Immature natural killer cell (primary cell): ENCODE results near the gene DNMT1. TPM values are rescaled to one million over a fixed set of nuclear protein-coding genes. Genes with fewer than 3 reads are reported as not detected.
A peak's percentile ranks its signal among the peaks of the same experiment; 100 is the strongest.
"Not testable (repeated sequence)": the region's sequence is repeated elsewhere in the genome, so short reads cannot be mapped to it uniquely, and the experiment has no call there.

Experiments
- DNase-seq, 3 donors: peaks; one replicate each; pipeline ENCODE4 v3.0.0; 2022; ENCODE audit warnings: mixed read lengths in 1 of 3
- H3K27ac Mint-ChIP-seq, 6 donors: one replicate each; pipeline ENCODE4 v1.8.0; 2020; ENCODE audit warnings: mixed read lengths in 6 of 6, mild to moderate bottlenecking in 5 of 6, inconsistent platforms in 4 of 6, moderate library complexity in 3 of 6
- H3K27me3 Mint-ChIP-seq, 3 donors: one replicate each; pipeline ENCODE4 v1.8.0; 2020 to 2021; ENCODE audit warnings: low read depth in 3 of 3, mild to moderate bottlenecking in 3 of 3, mixed read lengths in 3 of 3, moderate library complexity in 3 of 3, inconsistent platforms in 1 of 3
- H3K36me3 Mint-ChIP-seq, 3 donors: one replicate each; pipeline ENCODE4 v1.8.0; 2020; ENCODE audit warnings: mixed read lengths in 3 of 3, inconsistent platforms in 2 of 3, mild to moderate bottlenecking in 2 of 3
- H3K4me1 Mint-ChIP-seq, 2 donors: one replicate each; pipeline ENCODE4 v1.8.0; 2020; ENCODE audit warnings: inconsistent platforms in 2 of 2, mild to moderate bottlenecking in 2 of 2, mixed read lengths in 2 of 2, moderate library complexity in 1 of 2
- H3K4me3 Mint-ChIP-seq, 5 donors: one replicate each; pipeline ENCODE4 v1.8.0; 2020; ENCODE audit warnings: mild to moderate bottlenecking in 5 of 5, mixed read lengths in 5 of 5, inconsistent platforms in 3 of 5, moderate library complexity in 3 of 5
- H3K9me3 Mint-ChIP-seq, 6 donors: one replicate each; pipeline ENCODE4 v1.8.0; 2020; ENCODE audit warnings: mild to moderate bottlenecking in 6 of 6, mixed read lengths in 6 of 6, inconsistent platforms in 4 of 6, moderate library complexity in 3 of 6
- polyA plus RNA-seq, 3 donors: library from polyadenylated mRNA; unstranded; fragments of 300-500 nt; fragmentation: Illumina TruSeq; gene quantifications; one replicate each; pipeline ENCODE4 v1.2.3, GENCODE V29; 2021

The DNMT1 gene
- polyA plus RNA-seq, 3 donors from 2014 or later, result 21.8 to 162 (median 43.3) TPM

DNA sequence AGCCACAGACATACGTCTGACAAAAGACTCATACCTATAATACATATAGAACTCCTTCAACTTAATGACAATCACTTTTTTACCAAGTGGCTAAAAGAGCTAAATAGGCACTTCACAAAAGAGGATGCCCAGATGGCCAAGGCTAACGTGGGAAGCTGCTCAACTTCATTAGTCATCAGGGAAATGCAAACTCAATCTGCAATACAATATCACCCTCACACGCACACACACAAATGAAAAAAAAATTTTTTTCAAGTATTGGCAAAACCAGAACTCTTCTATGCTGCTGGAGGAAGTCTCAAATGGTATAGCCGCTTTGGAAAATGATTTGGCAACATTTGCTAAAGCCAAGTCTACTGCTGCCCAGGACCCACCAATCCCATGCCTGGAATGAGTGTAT is 14.6 kb upstream of the DNMT1 start:
- no peak overlapping the region for H3K27ac Mint-ChIP-seq
- no peaks in the 10 kb centered on the region for H3K4me1 Mint-ChIP-seq
- H3K4me3 Mint-ChIP-seq, result no peak overlapping the region
- no peaks in the 10 kb centered on the region for H3K9me3 Mint-ChIP-seq
- peaks cover 0 to 4% (median 3%) of the 10 kb centered on the region in 3 donors for H3K27me3 Mint-ChIP-seq
- no peak for DNase-seq
- H3K36me3 Mint-ChIP-seq, result peaks cover 0 to 3% (median 3%) of the 10 kb centered on the region in 3 donors

DNA sequence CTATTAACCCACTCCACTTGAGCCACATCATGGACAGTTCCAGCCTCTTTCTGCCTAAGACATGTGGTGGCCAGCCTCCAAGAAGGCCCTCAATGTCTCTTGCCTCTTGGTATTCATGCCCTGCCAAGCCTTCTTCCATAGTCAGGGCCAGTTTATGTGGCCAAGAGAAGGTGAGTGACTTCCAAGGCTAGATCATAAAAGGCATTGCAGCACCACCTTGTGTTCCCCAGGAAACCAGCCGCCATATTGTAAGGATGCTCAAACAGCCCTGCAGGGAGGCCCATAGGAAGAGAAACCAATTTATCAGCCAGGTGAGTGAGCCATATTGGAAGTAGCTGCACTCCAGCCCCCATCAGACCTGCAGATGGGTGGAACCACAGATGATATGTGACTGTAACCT is 12.3 kb upstream of the DNMT1 start:
- DNase-seq, result no peak
- Mint-ChIP-seq H3K9me3 (no peaks in the 10 kb centered on the region), H3K36me3 (peaks cover 0 to 3% (median 3%) of the 10 kb centered on the region in 3 donors), H3K27me3 (peaks cover 0 to 4% (median 3%) of the 10 kb centered on the region in 3 donors), H3K4me3 (no peak overlapping the region), H3K4me1 (no peaks in the 10 kb centered on the region), H3K27ac (no peak overlapping the region)

DNA sequence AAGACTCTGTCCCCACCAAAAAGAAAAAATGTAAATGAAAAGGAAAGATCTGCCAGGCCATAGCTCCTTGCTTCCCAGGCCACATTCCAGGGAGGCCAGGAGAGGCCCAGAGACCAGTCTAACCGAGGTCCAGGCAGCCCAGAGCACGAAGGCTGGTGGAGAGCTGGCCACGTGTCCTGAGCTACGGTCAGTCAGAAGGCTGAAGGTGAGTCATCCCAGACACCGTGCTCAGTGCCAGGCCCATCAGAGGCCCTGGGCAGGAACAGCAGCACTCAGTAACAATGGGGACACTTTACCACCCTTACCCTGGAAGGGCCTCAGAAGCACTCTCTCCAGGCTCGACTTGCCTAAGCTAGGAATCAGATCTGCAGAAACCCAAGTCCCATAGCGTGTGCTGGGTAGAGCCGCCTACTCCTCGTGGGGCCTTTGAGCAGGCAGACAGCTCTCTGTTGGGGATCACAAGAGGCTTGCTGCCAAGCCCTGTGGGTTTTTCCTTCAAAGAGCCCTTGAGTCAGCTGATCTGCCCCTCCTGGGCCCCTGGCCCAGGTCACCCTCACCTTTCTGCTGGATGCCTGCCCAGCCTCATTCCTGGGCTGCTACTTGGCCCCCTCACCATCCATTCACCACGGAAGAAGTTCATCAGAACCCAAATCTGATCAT is 11.6 kb upstream of the DNMT1 start:
- H3K36me3 Mint-ChIP-seq, result peaks cover 0 to 3% (median 3%) of the 10 kb centered on the region in 3 donors
- no peak overlapping the region for H3K4me3 Mint-ChIP-seq
- no peaks in the 10 kb centered on the region for H3K4me1 Mint-ChIP-seq
- DNase-seq, result no peak
- H3K27me3 Mint-ChIP-seq, result peaks cover 0 to 4% (median 3%) of the 10 kb centered on the region in 3 donors
- no peaks in the 10 kb centered on the region for H3K9me3 Mint-ChIP-seq
- no peak overlapping the region for H3K27ac Mint-ChIP-seq

DNA sequence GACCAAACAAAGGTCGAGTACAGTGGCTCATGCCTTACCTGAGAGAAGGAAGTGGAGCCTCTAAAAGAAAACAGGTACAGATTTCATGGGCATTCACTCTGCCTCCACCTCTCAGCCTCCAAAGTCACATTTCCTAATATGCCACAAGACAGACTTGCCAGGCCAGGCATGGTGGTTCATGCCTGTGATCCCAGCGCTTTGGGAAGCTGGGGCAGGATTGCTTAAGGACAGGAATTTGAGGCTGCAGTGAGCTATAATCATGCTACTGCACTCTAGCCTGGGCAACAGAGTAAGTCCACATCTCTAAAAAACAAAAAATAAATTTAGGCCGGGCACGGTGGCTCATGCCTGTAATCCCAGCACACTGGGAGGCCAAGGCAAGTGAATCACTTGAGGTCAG is 10.9 kb upstream of the DNMT1 start:
- no peaks in the 10 kb centered on the region for H3K4me1 Mint-ChIP-seq

DNA sequence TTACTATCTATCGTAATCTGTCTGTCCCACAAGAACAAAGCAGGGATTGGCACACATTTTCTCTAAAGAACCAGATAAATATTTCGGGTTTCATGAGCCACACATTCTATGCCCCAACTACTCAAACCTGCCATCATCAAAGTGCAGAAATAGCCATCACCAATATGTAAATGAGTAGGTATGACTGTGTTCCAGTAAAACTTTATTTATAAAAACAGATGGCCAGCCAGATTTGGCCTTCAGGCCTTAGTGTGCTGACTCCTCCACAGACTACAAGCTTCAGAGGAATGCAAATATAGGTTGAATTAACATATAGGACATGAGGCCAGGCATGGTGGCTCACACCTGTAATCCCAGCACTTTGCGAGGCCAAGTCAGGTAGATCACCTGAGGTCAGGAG is 8.9 kb upstream of the DNMT1 start:
- no peak overlapping the region for H3K4me3 Mint-ChIP-seq
- peaks cover 6 to 9% of the 10 kb centered on the region in 2 donors for H3K4me1 Mint-ChIP-seq
- no peak for DNase-seq
- H3K9me3 Mint-ChIP-seq, result no peaks in the 10 kb centered on the region
- no peak overlapping the region for H3K27ac Mint-ChIP-seq
- H3K27me3 Mint-ChIP-seq, result peaks cover 0 to 5% (median 4%) of the 10 kb centered on the region in 3 donors
- peaks cover 0 to 3% (median 0%) of the 10 kb centered on the region in 3 donors for H3K36me3 Mint-ChIP-seq

More for the DNA sequence above, 10.9 kb upstream of the DNMT1 start:
- peaks cover 0 to 4% (median 3%) of the 10 kb centered on the region in 3 donors for H3K27me3 Mint-ChIP-seq
- H3K4me3 Mint-ChIP-seq, result no peak overlapping the region
- H3K27ac Mint-ChIP-seq, result no peak overlapping the region
- DNase-seq, result no peak
- H3K36me3 Mint-ChIP-seq, result peaks cover 0 to 3% (median 0%) of the 10 kb centered on the region in 3 donors
- no peaks in the 10 kb centered on the region for H3K9me3 Mint-ChIP-seq

DNA sequence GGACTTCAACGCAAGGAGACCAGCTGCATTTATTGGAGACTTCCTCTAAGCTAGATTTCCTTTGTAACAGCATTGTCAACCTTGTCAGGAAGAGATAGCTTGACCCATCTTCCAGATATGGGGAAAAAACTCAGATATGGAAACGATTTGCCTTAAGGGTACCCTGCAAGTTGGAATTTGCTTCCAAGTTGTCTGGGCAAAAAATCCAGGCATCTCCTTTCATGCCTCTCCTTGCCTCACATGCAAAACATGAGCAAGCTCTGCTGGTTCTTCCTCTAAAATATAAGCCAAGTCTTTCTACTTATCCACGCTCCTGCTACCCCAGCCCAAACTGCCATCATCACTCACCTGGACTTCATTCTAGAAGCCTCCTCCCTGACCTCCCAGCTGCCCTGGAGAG is 6.4 kb upstream of the DNMT1 start:
- H3K4me1 Mint-ChIP-seq, result peaks cover 13 to 19% of the 10 kb centered on the region in 2 donors
- no peaks in the 10 kb centered on the region for H3K9me3 Mint-ChIP-seq
- no peak overlapping the region for H3K27ac Mint-ChIP-seq

DNA sequence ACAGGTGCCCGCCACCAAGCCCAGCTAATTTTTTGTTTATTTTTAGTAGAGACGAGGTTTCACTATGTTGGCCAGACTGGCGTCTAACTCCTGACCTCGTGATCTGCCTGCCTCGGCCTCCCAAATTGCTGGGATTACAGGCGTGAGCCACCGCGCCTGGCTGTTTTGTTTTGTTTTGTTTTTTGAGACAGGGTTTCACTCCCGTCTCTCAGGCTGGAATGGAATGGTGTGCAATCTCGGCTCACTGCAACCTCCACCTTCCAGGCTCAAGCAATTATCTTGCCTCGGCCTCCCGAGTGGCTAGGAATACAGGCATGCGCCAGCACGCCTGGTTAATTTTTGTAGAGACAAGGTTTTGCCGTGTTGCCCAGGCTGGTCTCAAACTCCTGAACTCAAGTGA is 5.3 kb upstream of the DNMT1 start:
- not testable (repeated sequence) for H3K27ac Mint-ChIP-seq, H3K9me3 Mint-ChIP-seq, H3K27me3 Mint-ChIP-seq, H3K4me3 Mint-ChIP-seq, DNase-seq, H3K36me3 Mint-ChIP-seq
- H3K4me1 Mint-ChIP-seq, result peaks cover 18 to 22% of the 10 kb centered on the region in 2 donors

More for the DNA sequence above, 6.4 kb upstream of the DNMT1 start:
- no peaks in the 10 kb centered on the region for H3K36me3 Mint-ChIP-seq
- DNase-seq, result no peak
- peak overlapping the region in 1 of 5 donors; percentile 24 for H3K4me3 Mint-ChIP-seq
- H3K27me3 Mint-ChIP-seq, result peaks cover 0 to 5% (median 2%) of the 10 kb centered on the region in 3 donors

DNA sequence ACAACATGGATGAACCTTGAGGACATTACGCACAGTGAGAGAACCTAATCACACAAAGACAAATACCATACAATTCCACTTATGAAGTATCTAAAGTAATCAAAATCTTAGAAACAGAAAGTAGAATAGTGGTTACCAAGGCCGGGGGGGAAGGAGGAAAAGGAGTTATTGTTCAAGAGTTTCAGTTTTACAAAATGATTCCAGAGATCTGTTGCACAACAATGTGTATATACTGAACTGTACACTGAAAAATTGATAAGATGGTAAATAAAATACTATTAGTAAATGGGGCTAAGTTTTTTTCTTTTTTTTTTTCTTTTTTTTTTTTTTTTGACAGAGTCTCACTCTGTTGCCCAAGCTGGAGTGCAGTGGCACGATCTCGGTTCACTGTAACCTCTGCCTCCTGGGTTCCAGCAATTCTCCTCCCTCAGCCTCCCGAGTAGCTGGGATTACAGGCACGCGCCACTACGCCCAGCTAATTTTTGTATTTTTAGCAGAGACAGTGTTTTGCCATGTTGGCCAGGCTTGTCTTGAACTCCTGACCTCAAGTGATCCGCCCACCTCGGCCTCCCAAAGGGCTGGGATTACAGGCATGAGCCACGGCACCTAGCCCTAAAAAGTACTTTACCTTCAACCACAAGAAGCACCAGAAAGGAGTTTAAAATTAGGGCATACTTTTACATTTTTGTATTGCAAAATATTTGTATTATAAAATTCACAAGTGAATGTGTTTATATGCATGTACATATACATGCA is 4.3 kb upstream of the DNMT1 start:
- Mint-ChIP-seq H3K27ac (peak overlapping the region; percentile 85 to 95 (median 88)), H3K4me1 (peaks cover 21 to 27% of the 10 kb centered on the region in 2 donors), H3K27me3 (peaks cover 5 to 10% (median 6%) of the 10 kb centered on the region in 3 donors), H3K4me3 (peak overlapping the region; percentile 67 to 84 (median 79))
- not testable (repeated sequence) for H3K9me3 Mint-ChIP-seq, H3K36me3 Mint-ChIP-seq
- DNase-seq, result peak; percentile 18 to 33 (median 33)

DNA sequence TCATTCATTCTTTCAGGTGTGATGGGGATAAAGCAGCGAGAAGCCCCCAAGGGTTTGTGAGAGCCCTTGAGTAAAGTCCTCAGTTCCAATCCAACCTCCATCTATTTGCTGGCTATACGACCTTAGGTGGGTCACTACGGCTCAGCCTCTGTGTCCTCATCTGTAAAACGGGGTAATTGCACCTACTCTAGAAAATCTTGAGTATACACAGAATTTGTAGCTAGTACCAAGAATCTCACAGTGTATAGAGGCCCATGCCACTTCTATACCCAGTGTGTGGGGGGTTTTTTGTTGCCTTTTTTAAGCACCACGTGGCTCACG is 406 bp upstream of the DNMT1 start:
- Mint-ChIP-seq H3K4me1 (peaks cover 33 to 43% of the 10 kb centered on the region in 2 donors), H3K4me3 (peak overlapping the region; percentile 84 to 97 (median 92)), H3K27ac (peak overlapping the region; percentile 55 to 90 (median 82)), H3K36me3 (no peaks in the 10 kb centered on the region), H3K27me3 (peaks cover 6 to 13% (median 7%) of the 10 kb centered on the region in 3 donors), H3K9me3 (no peaks in the 10 kb centered on the region)
- DNase-seq, result no peak

DNA sequence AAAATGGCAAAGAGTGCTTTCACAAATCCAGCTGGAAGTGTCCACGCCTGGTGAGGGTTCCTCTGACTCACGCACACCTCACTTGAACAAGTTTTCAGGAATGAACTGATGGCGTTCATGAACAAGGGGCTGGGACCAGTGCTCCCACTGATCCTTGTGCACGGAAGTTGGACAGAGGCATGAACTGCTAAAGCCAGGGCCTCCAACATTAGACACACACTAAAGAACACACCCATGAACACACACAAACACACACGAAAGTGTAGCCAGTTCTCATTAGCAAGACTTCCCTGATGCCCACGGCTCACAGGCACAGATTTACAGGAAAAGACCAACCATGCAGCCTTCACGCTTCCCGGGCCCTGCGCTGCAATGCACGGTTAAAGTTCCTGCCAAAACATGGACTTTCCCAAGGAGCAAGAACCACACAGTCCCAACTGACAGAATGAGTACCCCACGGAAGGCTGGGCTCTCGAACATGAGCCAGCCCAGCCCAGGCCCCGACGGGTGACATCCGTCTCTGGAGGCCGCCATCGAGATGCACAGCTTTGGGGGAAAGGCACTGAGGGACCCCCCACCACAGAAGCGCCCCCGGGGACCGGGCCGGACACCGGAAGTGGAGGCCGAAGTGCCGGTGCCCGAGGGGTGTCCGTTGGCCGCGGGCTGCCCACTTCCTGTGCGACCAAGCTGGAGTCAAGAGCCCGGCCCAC is 808 bp downstream of the DNMT1 start:
- Mint-ChIP-seq H3K36me3 (peaks cover 0 to 5% (median 0%) of the 10 kb centered on the region in 3 donors), H3K9me3 (no peaks in the 10 kb centered on the region), H3K27me3 (peaks cover 6 to 13% (median 7%) of the 10 kb centered on the region in 3 donors), H3K27ac (peak overlapping the region; percentile 89 to 94 (median 92)), H3K4me3 (peak overlapping the region; percentile 89 to 97 (median 93)), H3K4me1 (peaks cover 38 to 46% of the 10 kb centered on the region in 2 donors)
- DNase-seq, result no peak

DNA sequence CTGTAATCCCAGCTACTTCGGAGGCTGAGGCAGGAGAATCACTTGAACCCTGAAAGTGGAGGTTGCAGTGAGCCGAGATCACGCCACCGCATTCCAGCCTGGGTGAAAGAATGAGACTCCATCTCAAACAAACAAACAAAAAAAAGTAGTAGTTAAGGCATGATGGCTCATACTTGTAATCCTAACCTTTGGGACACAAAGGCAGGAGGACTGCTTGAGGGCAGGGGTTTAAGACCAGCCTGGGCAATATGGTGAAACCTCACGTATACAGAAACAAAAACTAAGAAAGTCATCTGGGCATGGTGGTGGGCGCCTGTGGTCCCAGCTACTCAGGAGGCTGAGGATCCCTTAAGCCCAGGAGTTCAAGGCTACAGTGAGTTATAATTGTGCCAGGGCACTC is 1.8 kb downstream of the DNMT1 start:
- peaks cover 39 to 47% of the 10 kb centered on the region in 2 donors for H3K4me1 Mint-ChIP-seq
- H3K4me3 Mint-ChIP-seq, result peak overlapping the region; percentile 32 to 92 (median 66)
- peak overlapping the region in 3 of 6 donors; percentile 17 to 71 (median 24) for H3K27ac Mint-ChIP-seq
- H3K9me3 Mint-ChIP-seq, result no peaks in the 10 kb centered on the region
- no peak for DNase-seq
- peaks cover 0 to 8% (median 0%) of the 10 kb centered on the region in 3 donors for H3K36me3 Mint-ChIP-seq
- peaks cover 6 to 10% (median 7%) of the 10 kb centered on the region in 3 donors for H3K27me3 Mint-ChIP-seq

DNA sequence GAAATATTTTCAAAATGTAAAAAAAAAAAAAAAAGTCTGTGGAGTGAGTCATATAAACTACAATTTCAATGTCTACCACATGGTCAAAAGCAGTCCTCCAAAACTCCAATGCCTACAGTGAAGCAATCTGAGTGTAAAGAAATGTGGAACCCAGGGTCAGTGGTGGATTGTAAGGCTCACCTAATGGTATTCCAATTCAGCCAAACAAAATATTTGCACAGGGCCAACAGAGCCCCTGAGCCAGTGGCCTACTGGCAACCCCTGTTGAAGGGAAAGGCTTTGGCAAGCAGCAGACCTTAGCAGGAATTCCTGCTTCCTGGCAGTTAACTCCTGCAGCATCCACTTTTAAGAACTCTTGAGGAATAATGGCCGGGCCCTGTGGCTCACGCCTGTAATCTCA is 3.4 kb downstream of the DNMT1 start:
- Mint-ChIP-seq H3K36me3 (peaks cover 0 to 8% (median 0%) of the 10 kb centered on the region in 3 donors), H3K27ac (no peak overlapping the region), H3K4me3 (no peak overlapping the region), H3K9me3 (no peaks in the 10 kb centered on the region), H3K4me1 (peaks cover 40 to 52% of the 10 kb centered on the region in 2 donors), H3K27me3 (peaks cover 6 to 10% (median 7%) of the 10 kb centered on the region in 3 donors)
- no peak for DNase-seq

DNA sequence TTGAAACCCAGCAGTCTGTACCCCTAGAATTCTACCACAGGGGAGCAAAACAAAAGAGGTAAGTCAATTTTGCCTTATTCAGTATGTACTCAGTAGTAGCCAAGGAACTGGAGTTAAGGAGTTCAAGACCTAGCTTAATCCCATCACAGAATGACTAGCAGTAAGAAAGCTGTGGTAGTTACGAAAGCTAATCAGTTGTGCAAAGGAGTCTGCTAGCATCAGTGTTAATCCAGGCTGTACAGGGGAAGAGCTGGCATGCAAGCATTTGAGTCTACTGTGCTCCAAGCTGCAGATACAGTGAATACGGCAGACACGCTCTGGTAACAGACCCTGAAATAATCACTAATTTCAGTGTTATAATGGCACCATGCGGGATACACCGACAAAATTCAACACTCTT is 4.7 kb downstream of the DNMT1 start:
- H3K36me3 Mint-ChIP-seq, result peaks cover 0 to 8% (median 0%) of the 10 kb centered on the region in 3 donors
- H3K27ac Mint-ChIP-seq, result peak overlapping the region in 5 of 6 donors; percentile 6 to 71 (median 45)
- H3K4me1 Mint-ChIP-seq, result peaks cover 38 to 49% of the 10 kb centered on the region in 2 donors
- DNase-seq, result no peak
- H3K4me3 Mint-ChIP-seq, result no peak overlapping the region
- H3K9me3 Mint-ChIP-seq, result no peaks in the 10 kb centered on the region
- peaks cover 6 to 13% (median 7%) of the 10 kb centered on the region in 3 donors for H3K27me3 Mint-ChIP-seq
